Vagina (tissue), 2 donors: ENCODE data around the gene GANAB. TPM values are rescaled to one million over a fixed set of nuclear protein-coding genes. Genes with fewer than 3 reads are reported as not detected.

Experiments
- DNase-seq, 2 donors: peaks; one replicate each; pipeline ENCODE4 v3.0.0-alpha.2; 2017; ENCODE audit errors: extremely low spot score in 2 of 2
- H3K27ac ChIP-seq: fragments of 200-600 bp; sonication (generic); one replicate; pipeline ENCODE4 v1.5.1; 2019
- H3K27me3 ChIP-seq: fragments of 200-600 bp; sonication (generic); one replicate; pipeline ENCODE4 v1.5.1; 2019
- H3K36me3 ChIP-seq, 2 donors: fragments of 200-600 bp; sonication (generic); one replicate each; pipeline ENCODE4 v1.5.1; 2017 to 2019
- H3K4me1 ChIP-seq: fragments of 200-600 bp; sonication (generic); one replicate; pipeline ENCODE4 v1.5.1; 2019
- H3K4me3 ChIP-seq, 2 donors: fragments of 200-600 bp; sonication (generic); 1 replicate in 1 of 2; 2 replicates in 1 of 2; pipeline ENCODE4 v1.5.1; 2016 to 2019
- H3K9me3 ChIP-seq: fragments of 200-600 bp; sonication (generic); one replicate; pipeline ENCODE4 v1.5.1; 2019
- POLR2A ChIP-seq, 2 donors: fragments of 450-650 bp; IDR thresholded peaks; one replicate each; pipeline ENCODE4 v1.6.1; 2017; ENCODE audit warnings: antibody characterized with exemption in 2 of 2, mild to moderate bottlenecking in 2 of 2, moderate library complexity in 2 of 2
- POLR2AphosphoS5 ChIP-seq, 2 donors: sonication (generic); formaldehyde crosslinking; IDR thresholded peaks; one replicate each; pipeline ENCODE4 v1.9.0; 2017; ENCODE audit warnings: antibody characterized with exemption in 2 of 2, mild to moderate bottlenecking in 2 of 2, low read depth in 1 of 2; ENCODE audit not compliant: insufficient read depth in 1 of 2
- intact Hi-C: fragments of 100-400 bp; cut with DNase I; formaldehyde crosslinking; loops from one replicate; pipeline ENCODE4 v1.15.1; 2023
- small RNA-seq: library from RNA; depleted of rRNA; stranded (forward); fragments of <200 nt; gene quantifications from one replicate; pipeline ENCODE3, GENCODE V24; 2016
- total RNA-seq: library from RNA; depleted of rRNA; stranded (reverse); fragments of >200 nt; gene quantifications from one replicate; pipeline ENCODE4 v1.2.3, GENCODE V29; 2016
- TF ChIP-seq, protein P1 (sequence below), 3 experiments: fragments of 450-650 bp in 2 of 3; fragments of 200-600 bp in 1 of 3; sonication (generic) in 1 of 3; IDR thresholded peaks; one replicate each; pipeline ENCODE4 v1.5.1; 2017 to 2019; ENCODE audit warnings: antibody characterized with exemption in 3 of 3, mild to moderate bottlenecking in 2 of 3, moderate library complexity in 2 of 3

GANAB gene
- total RNA-seq, 1 donor from 2014 or later: 129 TPM

DNA sequence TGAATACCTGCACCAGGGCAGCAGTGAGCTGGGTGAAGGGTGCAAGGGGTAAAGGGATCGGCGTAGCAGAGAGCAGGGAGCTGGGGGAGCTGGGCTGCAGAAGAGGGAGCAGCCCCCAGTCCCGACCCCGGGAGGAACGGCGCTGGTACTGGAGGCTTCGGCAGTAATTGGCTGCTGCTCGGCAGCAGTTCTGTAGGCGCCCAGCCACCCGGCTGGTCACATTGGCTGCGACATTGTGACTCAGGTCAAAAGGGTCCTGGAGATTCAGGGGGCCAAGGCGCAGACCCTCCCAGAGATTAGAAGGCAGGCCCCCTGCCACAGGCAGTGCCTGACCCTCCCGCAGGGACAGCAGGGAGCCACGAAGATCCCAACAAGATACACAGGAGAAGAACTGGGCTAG is 70.6 kb downstream of the GANAB start:
- Histone ChIP-seq H3K27ac (peak overlapping the region; percentile 100), H3K4me3 (peak overlapping the region in 1 of 2 donors; percentile 84), H3K4me1 (peaks cover 38% of the 10 kb centered on the region), H3K36me3 (peaks cover 0 to 37% of the 10 kb centered on the region in 2 donors), H3K27me3 (no peaks in the 10 kb centered on the region), H3K9me3 (no peaks in the 10 kb centered on the region)
- intact Hi-C loops: no loop called here
- no peak for DNase-seq
- no peak for TF ChIP-seq POLR2A (IDR thresholded peaks at IDR 0.05)
- TF ChIP-seq, protein P1, sequence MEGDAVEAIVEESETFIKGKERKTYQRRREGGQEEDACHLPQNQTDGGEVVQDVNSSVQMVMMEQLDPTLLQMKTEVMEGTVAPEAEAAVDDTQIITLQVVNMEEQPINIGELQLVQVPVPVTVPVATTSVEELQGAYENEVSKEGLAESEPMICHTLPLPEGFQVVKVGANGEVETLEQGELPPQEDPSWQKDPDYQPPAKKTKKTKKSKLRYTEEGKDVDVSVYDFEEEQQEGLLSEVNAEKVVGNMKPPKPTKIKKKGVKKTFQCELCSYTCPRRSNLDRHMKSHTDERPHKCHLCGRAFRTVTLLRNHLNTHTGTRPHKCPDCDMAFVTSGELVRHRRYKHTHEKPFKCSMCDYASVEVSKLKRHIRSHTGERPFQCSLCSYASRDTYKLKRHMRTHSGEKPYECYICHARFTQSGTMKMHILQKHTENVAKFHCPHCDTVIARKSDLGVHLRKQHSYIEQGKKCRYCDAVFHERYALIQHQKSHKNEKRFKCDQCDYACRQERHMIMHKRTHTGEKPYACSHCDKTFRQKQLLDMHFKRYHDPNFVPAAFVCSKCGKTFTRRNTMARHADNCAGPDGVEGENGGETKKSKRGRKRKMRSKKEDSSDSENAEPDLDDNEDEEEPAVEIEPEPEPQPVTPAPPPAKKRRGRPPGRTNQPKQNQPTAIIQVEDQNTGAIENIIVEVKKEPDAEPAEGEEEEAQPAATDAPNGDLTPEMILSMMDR (IDR thresholded peaks at IDR 0.05): no peak
- no peak for TF ChIP-seq POLR2AphosphoS5 (IDR thresholded peaks at IDR 0.05; ENCODE audit: insufficient read depth in 1 of 2, low read depth in 1 of 2)

DNA sequence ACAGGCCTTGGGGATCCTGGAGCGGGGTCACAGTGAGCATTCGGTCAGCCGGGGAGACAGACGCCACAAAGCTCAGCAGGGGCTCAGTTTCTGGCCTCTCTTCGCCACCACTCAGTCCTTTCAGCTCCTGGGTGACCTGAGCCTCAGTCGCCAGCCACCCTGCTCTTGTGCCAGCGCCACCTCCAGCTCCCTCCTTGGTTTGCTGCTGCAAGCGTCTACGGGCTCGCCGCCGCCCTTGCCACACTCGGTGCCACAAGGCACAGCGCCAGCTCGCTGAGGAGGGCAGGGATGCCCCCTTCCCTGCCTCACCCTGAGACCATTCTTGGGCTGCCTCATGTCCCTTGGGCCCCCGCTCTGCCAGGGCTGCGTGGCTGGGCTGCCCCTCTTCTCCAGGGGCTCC is 71.3 kb downstream of the GANAB start:
- peak overlapping the region; percentile 79 to 84 for H3K4me3 ChIP-seq
- H3K27ac ChIP-seq: peak overlapping the region; percentile 100
- DNase-seq: no peak
- TF ChIP-seq, protein P1 (IDR thresholded peaks at IDR 0.05): no peak
- TF ChIP-seq POLR2A (IDR thresholded peaks at IDR 0.05): no peak
- TF ChIP-seq POLR2AphosphoS5 (IDR thresholded peaks at IDR 0.05; ENCODE audit: insufficient read depth in 1 of 2, low read depth in 1 of 2): no peak
- peaks cover 44% of the 10 kb centered on the region for H3K4me1 ChIP-seq
- intact Hi-C loops: no loop called here
- no peaks in the 10 kb centered on the region for H3K27me3 ChIP-seq
- H3K36me3 ChIP-seq: peaks cover 0 to 44% of the 10 kb centered on the region in 2 donors
- H3K9me3 ChIP-seq: no peaks in the 10 kb centered on the region

Small RNAs within 50 kb of the gene (small RNA-seq; reads per million reads assigned to genes)
- gene AP001458.1: not detected
- gene SNORA57: not detected

Other genes with a start within 250 kb of the GANAB start
- gene SCGB1A1, start 227.6 kb downstream of the GANAB start, total RNA-seq: not detected
- gene AHNAK, start 99.8 kb downstream of the GANAB start, total RNA-seq: 828 TPM
- 1,183 TPM for gene EEF1G, start 72.7 kb downstream of the GANAB start, total RNA-seq
- 12.0 TPM for gene TUT1, start 55.1 kb downstream of the GANAB start, total RNA-seq
- gene MTA2, start 44.7 kb downstream of the GANAB start, total RNA-seq: 96.3 TPM
- gene EML3, start 33.8 kb downstream of the GANAB start, total RNA-seq: 69.0 TPM
- 6.1 TPM for gene ROM1, start 33.4 kb downstream of the GANAB start, total RNA-seq
- 41.7 TPM for gene B3GAT3, start 24.6 kb downstream of the GANAB start, total RNA-seq
- gene INTS5, start 6.7 kb upstream of the GANAB start, total RNA-seq: 16.2 TPM
- 44.2 TPM for gene C11orf98, start 18.6 kb upstream of the GANAB start, total RNA-seq
- gene CSKMT, start 18.7 kb upstream of the GANAB start, total RNA-seq: 28.7 TPM
- gene UQCC3, start 25.1 kb upstream of the GANAB start, total RNA-seq: 6.9 TPM
- gene LBHD1, start 25.7 kb upstream of the GANAB start, total RNA-seq: 6.9 TPM
- 216 TPM for gene UBXN1, start 32.5 kb upstream of the GANAB start, total RNA-seq
- gene LRRN4CL, start 42.9 kb upstream of the GANAB start, total RNA-seq: 45.2 TPM
- 74.9 TPM for gene BSCL2, start 60.8 kb upstream of the GANAB start, total RNA-seq
- gene GNG3, start 61.1 kb upstream of the GANAB start, total RNA-seq: 2.5 TPM
- 30.7 TPM for gene HNRNPUL2, start 80.8 kb upstream of the GANAB start, total RNA-seq
- gene TTC9C, start 81.9 kb upstream of the GANAB start, total RNA-seq: 18.7 TPM
- 6.1 TPM for gene ZBTB3, start 107.5 kb upstream of the GANAB start, total RNA-seq
- 52.8 TPM for gene POLR2G, start 115.0 kb upstream of the GANAB start, total RNA-seq
- gene TAF6L, start 124.8 kb upstream of the GANAB start, total RNA-seq: 24.8 TPM
- 61.9 TPM for gene TMEM179B, start 140.8 kb upstream of the GANAB start, total RNA-seq
- 19.6 TPM for gene TMEM223, start 145.4 kb upstream of the GANAB start, total RNA-seq
- gene NXF1, start 158.8 kb upstream of the GANAB start, total RNA-seq: 64.1 TPM
- 35.6 TPM for gene STX5, start 185.4 kb upstream of the GANAB start, total RNA-seq
- gene TEX54, start 186.2 kb upstream of the GANAB start, total RNA-seq: not detected
- 51.8 TPM for gene WDR74, start 193.0 kb upstream of the GANAB start, total RNA-seq
- 169 TPM for gene SLC3A2, start 234.3 kb upstream of the GANAB start, total RNA-seq